Brain microvascular endothelial cell (primary cell): ENCODE data around the gene PLEKHG2.

Source experiments
- DNase-seq: peaks from one replicate; pipeline ENCODE4 v3.0.0-alpha.2; 2020
- H3K27ac ChIP-seq: fragments of 250-450 bp; sonication (Bioruptor Pico); 2 replicates; pipeline ENCODE4 v1.5.1; 2020; ENCODE audit warnings: mild to moderate bottlenecking, moderate library complexity
- H3K27me3 ChIP-seq: fragments of 250-450 bp; sonication (Bioruptor Pico); replicated peaks from 2 replicates; pipeline ENCODE4 v1.5.1; 2020; ENCODE audit warnings: mild to moderate bottlenecking
- H3K36me3 ChIP-seq: fragments of 250-450 bp; sonication (Bioruptor Pico); replicated peaks from 2 replicates; pipeline ENCODE4 v1.5.1; 2020; ENCODE audit warnings: mild to moderate bottlenecking
- H3K4me3 ChIP-seq: 2 replicates; pipeline ENCODE4 v1.5.1; 2011; ENCODE audit warnings: low read depth, mild to moderate bottlenecking, control low read depth, low read length, moderate library complexity
- in situ Hi-C: cut with HindIII; loops from 2 replicates; pipeline ENCODE4 v1.10.0; 2017; ENCODE audit warnings: low sequenced_read_pairs, low pct_ligation_motif_present
- TF ChIP-seq, protein P1 (sequence below): IDR thresholded peaks from 2 replicates; pipeline ENCODE4 v1.5.1; 2011; ENCODE audit warnings: low read depth, mild to moderate bottlenecking, moderate library complexity, low read length, control low read depth, inconsistent platforms; ENCODE audit errors: missing control alignments

PLEKHG2 gene

GRCh38 chr19:39412100-39412866 lies at the start of gene PLEKHG2:
TSS of gene PLEKHG2 (plus strand) at chr19:39412669. CDS start at chr19:39414087, 1,418 bp downstream.
- in situ Hi-C loops: no loop called here
- TF ChIP-seq, protein P1, sequence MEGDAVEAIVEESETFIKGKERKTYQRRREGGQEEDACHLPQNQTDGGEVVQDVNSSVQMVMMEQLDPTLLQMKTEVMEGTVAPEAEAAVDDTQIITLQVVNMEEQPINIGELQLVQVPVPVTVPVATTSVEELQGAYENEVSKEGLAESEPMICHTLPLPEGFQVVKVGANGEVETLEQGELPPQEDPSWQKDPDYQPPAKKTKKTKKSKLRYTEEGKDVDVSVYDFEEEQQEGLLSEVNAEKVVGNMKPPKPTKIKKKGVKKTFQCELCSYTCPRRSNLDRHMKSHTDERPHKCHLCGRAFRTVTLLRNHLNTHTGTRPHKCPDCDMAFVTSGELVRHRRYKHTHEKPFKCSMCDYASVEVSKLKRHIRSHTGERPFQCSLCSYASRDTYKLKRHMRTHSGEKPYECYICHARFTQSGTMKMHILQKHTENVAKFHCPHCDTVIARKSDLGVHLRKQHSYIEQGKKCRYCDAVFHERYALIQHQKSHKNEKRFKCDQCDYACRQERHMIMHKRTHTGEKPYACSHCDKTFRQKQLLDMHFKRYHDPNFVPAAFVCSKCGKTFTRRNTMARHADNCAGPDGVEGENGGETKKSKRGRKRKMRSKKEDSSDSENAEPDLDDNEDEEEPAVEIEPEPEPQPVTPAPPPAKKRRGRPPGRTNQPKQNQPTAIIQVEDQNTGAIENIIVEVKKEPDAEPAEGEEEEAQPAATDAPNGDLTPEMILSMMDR: peak; percentile 90
- Histone ChIP-seq H3K27ac (peak within 1 kb of the TSS; percentile 94), H3K4me3 (peak within 1 kb of the TSS; percentile 91), H3K36me3 (peaks cover 23% of the 10 kb centered on the region), H3K27me3 (no peaks in the 10 kb centered on the region)
- peak; percentile 99 for DNase-seq

DNA sequence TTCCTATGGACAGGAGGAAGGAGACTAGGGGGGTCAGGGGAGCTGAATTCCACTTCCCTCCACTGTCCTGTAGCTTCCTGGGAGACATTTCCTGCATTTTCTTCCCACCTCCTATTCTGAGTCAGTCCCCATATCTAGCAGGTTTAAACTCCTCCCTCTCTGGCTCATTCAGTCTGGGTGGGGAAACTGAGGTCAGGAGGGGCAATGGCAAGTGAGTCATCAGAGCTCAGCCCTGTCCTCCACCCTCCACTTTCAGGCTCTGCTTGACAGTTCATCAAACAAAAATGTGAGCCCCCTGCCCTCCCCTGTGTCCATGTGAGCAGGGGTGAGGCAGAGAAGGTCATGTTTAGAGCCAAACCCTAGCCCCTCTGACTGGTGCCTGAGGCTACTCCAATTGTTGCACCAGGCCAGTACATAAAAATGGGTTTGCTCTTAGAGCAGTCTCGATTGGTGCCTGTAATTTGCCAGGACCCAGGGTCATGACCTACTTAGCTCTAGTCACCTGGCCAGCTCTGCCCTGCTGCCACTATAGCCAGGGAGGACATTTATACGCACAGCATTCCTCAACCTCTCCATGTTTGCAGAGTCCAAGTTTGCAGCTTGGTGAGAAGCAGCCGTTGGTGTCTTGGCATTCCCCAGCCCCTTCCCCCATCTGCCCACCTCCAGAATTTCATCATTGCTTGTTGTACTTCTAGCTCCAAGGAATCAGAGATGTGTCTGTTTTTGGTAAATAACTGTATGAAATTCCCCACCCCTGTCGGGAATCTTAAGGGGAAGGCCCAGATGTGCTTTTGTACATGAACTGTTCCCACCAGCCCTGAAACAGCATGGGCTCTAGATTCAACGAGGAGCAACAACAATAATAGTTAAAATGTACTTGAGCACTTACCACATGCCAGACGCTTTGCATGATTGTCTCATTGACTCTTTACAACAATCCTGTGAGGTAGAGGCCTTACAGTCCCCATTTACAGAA lies 49.5 kb upstream of the PLEKHG2 start:
- peaks cover 32% of the 10 kb centered on the region for H3K36me3 ChIP-seq
- no peaks in the 10 kb centered on the region for H3K27me3 ChIP-seq
- peak overlapping the region; percentile 54 for H3K27ac ChIP-seq
- no peak overlapping the region for H3K4me3 ChIP-seq
- peak; percentile 62 for DNase-seq
- in situ Hi-C loops: no loop called here
- TF ChIP-seq, protein P1: no peak

GRCh38 chr19:39363901-39364457 lies 48.5 kb upstream of the PLEKHG2 start:
- in situ Hi-C loops: no loop called here
- Histone ChIP-seq H3K27ac (peak overlapping the region; percentile 53), H3K27me3 (no peaks in the 10 kb centered on the region), H3K36me3 (peaks cover 25% of the 10 kb centered on the region), H3K4me3 (no peak overlapping the region)
- TF ChIP-seq, protein P1: no peak
- DNase-seq: no peak

DNA sequence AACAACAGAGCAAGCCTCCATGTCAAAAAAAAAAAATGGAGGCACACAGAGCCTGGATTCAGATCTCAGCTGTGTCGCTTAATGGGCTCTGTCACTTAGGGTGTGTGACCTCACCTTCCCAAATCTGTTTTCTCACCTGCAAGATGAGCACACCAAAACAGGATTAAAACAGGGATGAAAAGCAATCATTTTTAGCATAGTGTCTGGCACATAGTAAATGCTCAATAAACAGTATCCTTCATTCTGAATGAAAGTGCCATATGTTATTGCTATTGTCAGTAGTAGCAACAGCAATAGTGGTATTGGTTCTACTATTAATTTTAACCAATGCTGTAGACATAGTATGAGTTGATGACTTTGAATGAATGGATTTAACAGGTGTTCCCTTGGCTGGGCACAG lies 46.9 kb upstream of the PLEKHG2 start:
- in situ Hi-C loops: no loop called here
- H3K27me3 ChIP-seq: no peaks in the 10 kb centered on the region
- H3K4me3 ChIP-seq: no peak overlapping the region
- no peak for DNase-seq
- no peak overlapping the region for H3K27ac ChIP-seq
- TF ChIP-seq, protein P1: no peak
- H3K36me3 ChIP-seq: peaks cover 22% of the 10 kb centered on the region

GRCh38 chr19:39369200-39369599 lies 43.3 kb upstream of the PLEKHG2 start:
- in situ Hi-C loops: no loop called here
- H3K36me3 ChIP-seq: peaks cover 19% of the 10 kb centered on the region
- H3K4me3 ChIP-seq: no peak overlapping the region
- no peak for DNase-seq
- TF ChIP-seq, protein P1: no peak
- H3K27me3 ChIP-seq: no peaks in the 10 kb centered on the region
- H3K27ac ChIP-seq: no peak overlapping the region
